Activated CD4-positive, CD25-positive, alpha-beta regulatory T cell (primary cell): Measurements from ENCODE around the gene IQCF2.
"Not testable (repeated sequence)": the region's sequence is repeated elsewhere in the genome, so short reads cannot be mapped to it uniquely, and the experiment has no call there.

Experiments
- DNase-seq, 4 experiments: peaks; one replicate each; lab custom pipeline; 2025; lab: John Stamatoyannopoulos, UW

IQCF2 gene

DNA sequence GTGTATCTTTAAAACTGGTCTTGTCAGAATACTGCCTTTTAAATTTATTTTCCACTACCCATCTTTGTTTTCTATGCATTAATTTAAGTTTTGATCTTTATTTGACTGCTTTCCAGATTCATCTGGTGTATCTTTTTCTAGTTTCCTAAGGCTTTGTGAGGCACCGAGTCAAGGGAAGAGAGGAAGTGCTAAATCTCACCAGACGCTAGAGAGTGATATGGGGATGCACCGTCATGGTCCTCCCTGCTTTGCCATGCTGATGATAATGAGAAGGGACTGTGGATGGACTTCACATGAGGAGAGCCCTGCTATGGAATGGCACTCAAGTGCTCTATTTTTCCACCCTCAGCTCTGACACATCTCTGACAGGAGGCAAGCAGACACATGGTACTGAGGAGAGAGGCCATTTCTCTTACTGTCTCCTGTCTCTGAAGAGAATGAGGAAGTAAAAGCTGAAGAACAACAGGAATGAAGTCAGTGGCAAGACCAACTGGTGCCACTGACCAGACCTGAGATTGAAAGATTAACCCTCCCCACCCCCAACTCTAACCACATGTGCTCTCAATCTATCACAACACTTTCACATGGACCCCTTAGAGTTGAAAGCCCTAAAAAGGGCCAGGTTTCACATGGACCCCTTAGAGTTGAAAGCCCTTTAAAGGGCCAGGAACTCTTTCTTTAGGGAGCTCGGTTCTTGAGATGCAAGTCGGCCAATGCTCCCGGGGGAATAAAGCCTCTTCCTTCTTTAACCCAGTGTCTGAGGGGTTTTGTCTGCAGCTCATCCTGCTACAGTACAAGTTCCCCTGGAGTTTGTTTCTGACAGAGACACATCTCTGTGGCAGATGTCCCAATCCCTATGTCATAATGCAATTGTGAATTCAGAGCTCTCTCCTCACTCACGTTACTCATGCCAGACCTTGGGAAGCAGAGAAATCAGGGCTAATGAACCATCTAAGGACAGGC, at the start of gene IQCF2:
IQCF2 (plus strand) TSS at position 913 of the 963 bp plus-strand sequence. CDS start 52 bp downstream, outside the sequence.
- no peak for DNase-seq

DNA sequence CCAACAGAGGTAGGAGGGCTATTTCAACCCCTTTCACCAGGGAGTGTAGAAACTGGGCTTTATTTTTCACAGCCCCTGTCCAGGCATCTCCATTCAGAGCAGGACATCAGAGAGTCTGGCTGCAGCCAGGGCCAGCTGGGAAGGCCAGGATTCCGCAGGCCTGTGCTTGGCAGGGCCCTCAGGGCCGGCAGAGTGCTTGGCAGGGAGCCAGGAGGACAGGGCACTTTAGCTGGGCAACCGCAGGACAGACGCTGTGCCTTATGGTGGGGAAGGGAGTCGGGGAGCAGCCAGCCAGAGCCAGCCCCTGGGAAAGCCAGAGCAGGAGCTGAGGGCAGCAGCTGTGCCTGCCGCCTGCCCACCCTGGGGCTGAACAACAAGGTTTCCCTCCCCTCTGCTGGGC, 47.9 kb upstream of the IQCF2 start:
- no peak for DNase-seq

DNA sequence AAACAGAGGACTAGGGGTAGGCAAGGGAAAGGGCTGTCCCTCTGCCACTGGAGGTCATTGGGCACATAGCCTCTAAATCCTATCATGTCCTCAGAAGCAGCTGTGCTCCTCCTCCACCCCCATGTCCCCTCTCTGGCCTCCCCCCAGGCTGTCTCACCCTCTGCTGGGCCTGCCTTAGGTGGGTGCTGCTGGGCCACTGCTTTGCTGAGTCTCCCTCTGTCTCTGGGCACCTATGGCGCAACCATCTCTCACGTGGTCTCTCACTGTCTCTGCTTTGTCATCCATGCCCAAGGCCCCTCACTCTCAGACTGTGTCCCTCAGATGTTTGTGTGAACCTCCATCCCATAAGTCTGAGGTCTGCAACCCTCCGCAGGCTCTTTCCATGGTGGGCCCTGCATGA, 47.4 kb upstream of the IQCF2 start:
- no peak for DNase-seq

DNA sequence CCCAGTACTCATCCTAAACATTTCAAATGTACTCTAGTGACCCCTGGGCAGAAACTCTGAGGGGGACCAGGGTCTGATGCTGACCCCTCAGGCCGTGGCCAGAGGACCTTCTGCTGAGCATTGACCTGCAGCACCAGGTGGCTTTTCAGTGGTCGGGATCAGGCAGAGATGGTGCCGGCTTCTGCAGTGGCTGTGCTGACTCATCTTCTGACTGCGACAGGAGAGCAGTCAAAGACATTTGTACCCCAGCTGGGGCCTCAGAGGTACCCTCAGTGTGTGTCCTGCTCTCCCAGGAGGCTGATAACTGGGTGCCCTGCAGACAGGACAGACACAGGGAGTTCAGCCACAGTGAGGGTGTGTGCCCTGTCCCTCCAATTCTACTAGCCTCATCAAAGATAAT, 45.8 kb upstream of the IQCF2 start:
- DNase-seq = no peak

DNA sequence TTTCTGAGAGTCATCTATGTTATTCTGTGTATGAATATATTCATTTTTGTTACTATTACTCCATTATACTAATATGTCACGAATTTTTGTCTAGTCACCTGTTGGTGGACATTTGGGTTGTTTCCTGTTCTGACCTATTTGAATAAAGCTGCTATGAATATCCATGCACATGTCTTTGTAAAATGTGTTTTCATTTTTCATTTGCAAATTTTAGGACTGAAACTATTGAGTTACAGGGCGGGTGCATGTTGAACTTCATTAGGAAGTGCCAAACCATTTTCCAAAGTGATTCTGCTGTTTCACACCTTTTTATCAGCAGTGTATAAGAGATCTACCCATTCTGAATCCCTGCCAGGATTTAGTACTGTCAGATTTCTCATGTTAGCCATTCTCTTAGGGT, 44.7 kb upstream of the IQCF2 start:
- DNase-seq = no peak

DNA sequence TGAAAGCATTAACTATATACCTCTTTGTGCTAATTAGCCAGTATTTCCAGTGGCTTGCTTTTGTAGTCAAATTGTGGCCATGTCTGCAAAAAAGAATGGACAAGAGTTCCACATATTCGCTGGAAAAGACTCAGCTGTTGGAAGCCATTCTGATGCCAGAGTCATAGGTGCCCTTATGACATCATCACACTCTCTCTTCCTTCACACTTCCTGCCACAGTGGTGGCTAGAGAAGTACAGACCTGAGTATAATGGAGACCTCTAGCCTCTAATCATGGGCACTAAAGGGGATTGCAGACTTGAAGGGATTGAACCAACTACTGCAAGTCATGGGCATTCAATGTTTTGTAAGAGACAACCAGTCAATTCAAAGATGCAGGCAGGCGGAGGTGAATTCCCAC, 44.0 kb upstream of the IQCF2 start:
- no peak for DNase-seq

DNA sequence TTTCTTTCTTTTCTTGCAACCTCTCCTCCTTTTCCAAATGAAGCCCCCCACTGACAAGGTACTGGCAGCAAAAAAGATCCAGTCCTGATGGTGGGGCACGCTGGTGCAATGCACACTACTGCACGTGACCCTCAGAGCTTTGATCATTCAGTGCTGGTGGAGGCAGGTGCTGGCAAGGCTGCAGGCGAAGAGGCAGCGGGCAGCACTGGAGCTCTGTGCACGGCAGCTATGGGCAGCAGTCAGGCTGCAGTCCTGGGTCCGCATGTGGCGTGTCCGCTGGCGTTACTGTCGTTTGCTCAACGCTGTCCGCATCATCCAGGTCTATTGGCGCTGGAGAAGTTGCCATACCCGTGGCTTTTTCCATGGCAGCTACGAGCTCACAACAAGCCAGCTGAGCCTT, 42.3 kb upstream of the IQCF2 start:
- DNase-seq = no peak

DNA sequence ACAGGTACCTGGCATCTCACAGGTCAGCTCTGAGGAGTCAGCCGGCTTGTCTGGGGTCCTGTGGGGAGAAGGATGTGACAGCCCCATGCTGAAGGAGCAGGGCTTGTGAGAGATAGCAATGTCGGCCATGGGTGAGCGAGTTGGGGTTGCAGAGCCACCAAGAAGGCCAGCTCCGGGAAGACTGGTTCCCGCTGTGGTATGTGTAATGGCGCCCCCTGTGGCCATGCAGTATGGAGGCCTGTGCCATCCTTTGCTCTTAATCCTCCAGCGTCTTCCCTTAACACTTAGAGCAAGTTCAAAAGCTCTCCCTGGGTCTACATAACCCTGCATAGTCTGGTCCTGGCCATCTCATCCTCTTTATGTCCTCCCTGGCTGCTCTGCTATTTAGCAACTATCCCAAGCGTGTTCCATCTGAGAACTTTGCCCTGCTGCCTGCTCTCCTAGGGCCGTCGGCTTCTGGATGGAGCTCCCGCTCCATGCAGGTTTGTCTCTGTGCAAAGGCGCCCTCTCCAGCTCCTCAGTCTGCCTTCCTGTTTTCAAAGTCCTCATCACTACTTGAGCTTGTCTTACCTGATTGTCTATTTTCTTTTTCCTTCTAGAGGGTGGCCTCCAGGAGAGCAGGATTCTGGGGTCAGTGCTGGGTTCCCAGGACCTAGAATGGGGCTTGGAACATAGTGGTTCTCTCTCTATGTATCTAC, 41.6 kb upstream of the IQCF2 start:
- no peak for DNase-seq

DNA sequence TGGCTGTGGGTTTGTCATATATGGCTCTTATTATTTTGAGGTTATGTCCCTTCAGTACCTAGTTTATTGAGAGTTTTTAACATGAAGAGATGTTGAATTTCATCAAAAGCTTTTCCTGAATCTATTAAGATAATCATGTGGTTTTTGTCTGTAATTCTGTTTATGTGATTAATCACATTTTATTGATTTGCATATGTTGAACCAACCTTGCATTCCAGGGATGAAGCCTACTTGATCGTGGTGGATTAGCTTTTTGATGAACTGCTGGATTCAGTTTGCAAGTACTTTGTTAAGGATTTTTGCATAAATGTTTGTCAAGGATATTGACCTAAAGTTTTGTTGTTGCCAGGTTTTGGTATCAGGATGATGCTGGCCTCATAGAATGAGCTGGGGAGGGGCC, 33.1 kb upstream of the IQCF2 start:
- DNase-seq = no peak

DNA sequence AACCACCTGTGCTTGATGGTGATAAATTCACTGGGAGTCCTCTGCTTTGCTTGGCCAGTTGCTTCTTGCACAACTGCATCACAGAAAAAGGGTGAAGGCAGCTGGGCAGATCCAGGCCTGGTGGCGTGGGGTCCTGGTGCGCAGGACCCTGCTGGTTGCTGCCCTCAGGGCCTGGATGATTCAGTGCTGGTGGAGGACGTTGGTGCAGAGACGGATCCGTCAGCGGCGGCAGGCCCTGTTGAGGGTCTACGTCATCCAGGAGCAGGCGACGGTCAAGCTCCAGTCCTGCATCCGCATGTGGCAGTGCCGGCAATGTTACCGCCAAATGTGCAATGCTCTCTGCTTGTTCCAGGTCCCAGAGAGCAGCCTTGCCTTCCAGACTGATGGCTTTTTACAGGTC, 31.1 kb upstream of the IQCF2 start:
- no peak for DNase-seq

DNA sequence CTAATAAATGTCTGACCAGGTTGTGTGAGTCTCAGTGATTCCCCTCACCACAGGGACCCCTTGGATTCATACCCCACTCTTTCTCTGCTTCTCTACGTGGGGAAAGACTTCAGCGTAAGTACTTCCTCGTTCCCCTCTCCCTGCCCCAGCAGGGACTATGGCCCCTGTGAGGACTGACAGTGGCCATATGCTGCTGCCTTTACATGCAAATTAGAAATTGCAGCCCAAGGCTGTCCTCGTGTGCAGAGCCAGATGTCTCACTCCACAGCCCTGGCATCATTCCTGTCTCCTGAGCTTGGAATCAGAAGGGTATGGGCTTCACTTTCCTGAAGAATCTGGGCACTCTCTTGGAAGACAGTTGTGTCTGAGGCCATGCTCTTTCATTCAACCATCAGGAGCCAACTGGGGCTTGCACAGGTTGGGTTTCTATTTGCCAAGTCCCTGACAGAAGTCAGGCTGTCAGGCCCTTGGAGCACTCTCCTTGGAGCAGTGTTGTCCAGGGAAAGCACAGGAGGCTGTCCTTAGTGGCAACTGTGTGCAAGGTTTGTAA, 30.5 kb upstream of the IQCF2 start:
- no peak for DNase-seq

DNA sequence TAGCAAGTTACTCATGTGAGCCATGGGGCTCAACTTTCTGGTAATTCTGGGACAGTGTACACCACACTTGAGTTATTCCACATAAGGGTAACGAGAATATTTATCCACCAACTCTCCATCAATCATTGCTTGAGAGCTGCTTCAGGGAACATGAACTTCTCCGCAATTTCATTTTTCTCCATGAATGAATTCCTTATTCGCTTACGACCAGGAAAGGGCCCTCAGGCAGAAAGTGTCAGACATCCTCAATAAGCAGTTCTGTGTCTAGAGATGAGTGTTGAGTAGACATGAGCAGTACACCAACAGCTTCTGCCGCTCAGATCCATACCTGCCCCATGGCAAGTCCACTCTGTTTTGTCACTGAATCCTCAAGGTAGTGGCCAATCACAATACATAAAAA, 24.8 kb upstream of the IQCF2 start:
- DNase-seq = no peak

DNA sequence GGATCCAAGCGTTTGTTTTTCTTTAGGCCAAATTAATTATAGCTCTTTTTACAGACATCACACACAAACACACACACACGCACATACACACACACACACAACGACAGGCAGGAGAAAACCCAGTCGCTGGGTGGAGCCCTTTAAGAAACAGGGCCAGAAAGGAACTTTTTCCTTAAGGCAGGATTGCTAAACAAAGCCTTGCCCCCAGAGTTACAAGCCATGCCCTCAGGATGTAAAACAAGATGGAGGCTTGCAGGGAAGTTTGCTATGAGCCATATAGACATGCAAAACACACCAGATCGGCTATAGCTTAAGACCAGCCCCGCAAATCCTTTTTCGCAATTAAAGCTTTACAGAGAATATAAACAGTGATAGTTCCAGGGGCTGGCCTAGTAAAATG, 16.3 kb upstream of the IQCF2 start:
- no peak for DNase-seq

DNA sequence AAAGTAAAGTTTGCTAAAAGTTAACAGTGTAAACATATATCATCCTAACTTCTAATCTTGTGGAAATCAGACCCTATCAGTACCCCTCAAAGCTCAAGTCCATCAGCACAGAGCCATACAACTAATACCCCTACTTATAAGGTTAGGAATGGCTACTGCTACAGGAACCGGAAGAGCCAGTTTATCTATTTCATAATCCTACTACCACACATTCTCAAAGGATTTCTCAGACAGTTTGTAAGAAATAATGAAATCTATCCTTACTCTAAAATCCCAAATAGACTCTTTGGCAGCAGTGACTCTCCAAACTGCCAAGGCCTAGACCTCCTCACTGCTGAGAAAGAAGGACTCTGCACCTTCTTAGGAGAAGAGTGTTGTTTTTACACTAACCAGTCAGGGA, 6.0 kb upstream of the IQCF2 start:
- DNase-seq = not testable (repeated sequence)

DNA sequence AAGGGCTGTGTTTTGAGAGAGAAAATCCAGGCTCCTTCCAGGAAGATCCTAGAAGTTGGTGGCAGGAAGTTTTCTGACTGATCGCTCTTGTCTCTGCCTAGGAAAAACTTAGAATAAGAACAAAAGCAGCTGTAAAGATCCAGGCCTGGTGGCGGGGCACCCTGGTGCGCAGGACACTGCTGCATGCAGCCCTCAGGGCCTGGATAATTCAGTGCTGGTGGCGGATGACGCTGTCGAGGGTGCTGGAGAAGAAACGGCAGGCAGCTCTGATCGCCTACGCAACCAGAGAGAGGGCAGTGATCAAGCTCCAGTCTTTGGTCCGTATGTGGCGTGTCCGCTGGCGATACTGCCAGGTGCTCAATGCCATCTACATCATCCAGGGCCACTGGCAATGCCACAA, 1.5 kb downstream of the IQCF2 start:
- DNase-seq = no peak

DNA sequence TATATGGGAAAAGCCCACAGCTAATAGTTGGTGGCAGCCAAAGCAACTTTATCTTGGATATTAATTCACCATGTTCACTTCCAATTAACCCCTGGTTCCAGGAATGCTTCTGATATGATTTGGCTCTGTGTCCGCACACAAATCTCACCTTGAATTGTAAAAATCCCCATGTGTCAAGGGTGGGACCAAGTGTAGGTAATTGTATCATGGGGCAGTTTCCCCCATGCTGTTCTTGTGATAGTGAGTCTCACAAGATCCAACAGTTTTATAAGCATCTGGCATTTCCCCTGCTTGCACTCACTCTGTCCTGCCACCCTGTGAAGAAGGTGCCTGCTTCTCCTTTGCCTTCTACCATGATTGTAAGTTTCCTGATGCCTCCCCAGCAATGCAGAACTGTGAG, 7.5 kb downstream of the IQCF2 start:
- not testable (repeated sequence) for DNase-seq

DNA sequence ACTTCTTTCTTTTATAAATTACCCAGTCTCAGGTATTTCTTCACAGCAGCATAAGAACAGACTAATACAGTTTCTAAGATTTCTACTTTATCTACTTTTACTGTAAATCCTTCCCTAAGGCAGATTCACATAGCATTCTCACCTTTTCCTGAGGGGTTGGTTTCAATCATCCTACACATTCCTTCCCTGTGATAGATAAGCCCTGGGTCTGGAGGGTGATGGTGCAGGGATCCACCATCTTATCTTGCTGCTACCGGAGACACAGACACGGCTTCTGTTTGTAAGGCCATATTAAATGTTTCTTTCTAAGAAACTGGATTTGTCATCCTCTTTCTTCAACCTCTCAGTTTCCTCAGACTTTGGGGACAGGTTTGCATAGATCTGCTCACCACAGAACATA, 7.9 kb downstream of the IQCF2 start:
- DNase-seq = no peak

DNA sequence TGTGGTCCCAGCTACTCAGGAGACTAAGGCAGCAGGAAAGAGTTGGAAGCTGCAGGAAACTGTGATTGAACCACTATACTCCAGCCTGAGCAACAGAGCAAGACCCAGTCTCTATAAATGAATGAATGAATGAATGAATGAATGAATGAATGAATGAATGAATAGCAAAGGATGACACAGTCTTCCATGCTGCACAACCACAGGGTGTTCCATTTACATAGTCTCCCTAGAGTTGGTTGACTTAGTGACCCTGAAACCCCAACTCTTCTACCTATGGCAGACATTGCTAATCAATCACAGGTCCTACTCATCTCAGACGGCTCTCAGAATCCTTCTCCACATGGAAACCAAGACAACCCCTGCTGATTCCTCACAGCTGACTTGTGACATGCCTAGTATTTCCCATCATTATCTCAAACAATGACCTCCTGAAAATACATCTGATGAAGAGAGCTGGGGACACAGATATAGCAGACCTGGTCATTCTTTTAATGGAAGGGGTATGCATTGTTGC, 11.9 kb downstream of the IQCF2 start:
- DNase-seq = no peak

DNA sequence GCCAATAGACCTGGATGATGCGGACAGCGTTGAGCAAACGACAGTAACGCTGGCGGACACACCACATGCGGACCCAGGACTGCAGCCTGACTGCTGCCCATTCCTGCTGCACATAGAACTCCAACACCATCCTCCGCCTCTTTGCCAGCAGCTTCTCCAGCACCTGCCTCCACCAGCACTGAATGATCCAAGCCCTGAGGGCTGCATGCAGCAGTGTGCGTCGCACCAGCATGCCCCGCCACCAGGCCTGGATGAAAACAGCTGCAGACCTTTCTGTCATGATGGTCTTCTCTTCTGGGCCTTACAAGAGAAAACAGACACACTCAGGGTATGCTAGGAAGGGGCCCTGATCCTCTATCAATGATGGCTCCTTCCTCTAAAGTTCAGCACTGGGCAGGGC, 12.5 kb downstream of the IQCF2 start:
- no peak for DNase-seq

DNA sequence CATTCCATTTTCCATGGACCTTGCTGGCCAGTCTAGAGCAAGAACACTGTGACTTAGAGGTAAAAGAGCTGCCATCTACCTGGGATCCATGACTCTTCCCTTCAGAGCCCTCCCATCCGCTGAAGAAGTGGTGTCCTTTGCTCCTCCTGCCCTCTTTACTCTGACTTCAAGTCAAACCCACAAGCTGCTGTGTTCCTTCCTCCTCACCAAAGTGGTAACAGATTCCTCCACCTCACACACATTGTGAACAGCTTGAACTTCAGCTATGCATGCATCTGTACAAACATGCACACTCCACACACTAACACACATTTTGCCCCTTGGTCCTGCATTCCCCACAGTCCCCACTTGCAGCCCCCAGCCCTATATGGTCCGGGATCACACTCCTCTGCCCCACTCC, 13.0 kb downstream of the IQCF2 start:
- no peak for DNase-seq

DNA sequence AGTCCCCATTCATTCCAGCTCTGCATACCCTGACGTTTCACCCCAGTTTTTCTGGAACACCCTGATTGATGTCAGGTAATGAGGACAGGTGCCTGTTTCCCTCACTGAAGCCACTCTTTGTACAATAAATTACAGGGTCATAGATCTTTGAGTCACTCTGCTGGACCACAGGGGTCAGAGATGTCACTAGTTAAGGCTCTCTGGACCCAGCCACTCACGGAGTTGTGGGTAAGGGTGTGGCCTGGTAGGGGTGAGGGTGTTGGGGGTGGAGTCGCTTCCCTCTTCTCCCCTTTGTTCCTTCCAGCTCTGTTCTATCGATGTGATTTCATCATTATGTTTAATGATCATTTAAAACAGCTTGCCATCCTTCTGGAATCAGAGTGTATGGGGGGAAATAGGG, 13.5 kb downstream of the IQCF2 start:
- no peak for DNase-seq

DNA sequence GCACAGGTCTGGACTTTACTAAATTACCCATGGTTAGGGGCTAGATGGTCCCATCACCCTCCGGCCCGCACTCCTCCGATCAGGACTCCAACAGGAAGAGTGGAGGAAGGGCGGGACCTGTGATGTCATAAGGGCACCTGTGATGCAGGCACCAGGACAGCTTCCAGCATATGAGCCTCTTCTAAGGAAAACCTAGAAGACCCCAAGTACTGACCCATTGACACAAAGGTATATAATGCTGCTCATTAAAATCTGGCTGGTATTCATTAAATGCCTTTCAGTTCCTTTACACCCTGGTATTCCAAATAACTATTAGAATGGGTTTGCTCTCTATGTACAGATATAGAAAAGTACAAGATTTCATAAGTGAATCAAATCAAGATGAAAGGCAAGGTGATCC, 14.1 kb downstream of the IQCF2 start, which contains the start of gene IQCF5:
IQCF5 (minus strand) TSS at position 101 of the 400 bp plus-strand sequence; CDS start at position 31, 70 bp downstream.
- DNase-seq = no peak

DNA sequence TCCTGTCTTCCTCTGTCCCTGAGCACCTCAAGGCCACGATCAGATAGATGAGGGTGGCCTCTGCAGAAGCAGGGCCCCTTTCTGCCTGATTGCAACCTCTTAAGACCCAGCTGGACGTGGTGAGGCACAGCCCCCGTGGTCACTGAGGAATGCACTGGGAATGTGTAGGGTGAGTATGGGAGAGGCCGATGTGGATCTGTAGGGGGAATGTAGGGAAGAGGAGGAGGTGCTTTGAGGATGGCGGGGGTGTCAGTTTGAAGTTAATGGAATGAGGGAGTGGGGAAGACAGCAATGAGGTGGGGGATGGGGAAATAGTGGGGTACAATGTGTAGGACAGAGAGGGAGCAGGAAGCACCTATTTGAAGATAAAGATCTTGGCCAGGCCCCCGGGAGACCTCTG, 14.8 kb downstream of the IQCF2 start:
- no peak for DNase-seq
